GM19035 (cell line): ENCODE measurements around the gene C13orf46.
"Not testable (repeated sequence)": the region's sequence is repeated elsewhere in the genome, so short reads cannot be mapped to it uniquely, and the experiment has no call there.

Source experiments
- ATAC-seq: cut with Tn5 transposase; IDR thresholded peaks from one replicate; pipeline ENCODE4 v1.9.1; 2021; ENCODE audit not compliant: unreplicated experiment

C13orf46 gene

DNA sequence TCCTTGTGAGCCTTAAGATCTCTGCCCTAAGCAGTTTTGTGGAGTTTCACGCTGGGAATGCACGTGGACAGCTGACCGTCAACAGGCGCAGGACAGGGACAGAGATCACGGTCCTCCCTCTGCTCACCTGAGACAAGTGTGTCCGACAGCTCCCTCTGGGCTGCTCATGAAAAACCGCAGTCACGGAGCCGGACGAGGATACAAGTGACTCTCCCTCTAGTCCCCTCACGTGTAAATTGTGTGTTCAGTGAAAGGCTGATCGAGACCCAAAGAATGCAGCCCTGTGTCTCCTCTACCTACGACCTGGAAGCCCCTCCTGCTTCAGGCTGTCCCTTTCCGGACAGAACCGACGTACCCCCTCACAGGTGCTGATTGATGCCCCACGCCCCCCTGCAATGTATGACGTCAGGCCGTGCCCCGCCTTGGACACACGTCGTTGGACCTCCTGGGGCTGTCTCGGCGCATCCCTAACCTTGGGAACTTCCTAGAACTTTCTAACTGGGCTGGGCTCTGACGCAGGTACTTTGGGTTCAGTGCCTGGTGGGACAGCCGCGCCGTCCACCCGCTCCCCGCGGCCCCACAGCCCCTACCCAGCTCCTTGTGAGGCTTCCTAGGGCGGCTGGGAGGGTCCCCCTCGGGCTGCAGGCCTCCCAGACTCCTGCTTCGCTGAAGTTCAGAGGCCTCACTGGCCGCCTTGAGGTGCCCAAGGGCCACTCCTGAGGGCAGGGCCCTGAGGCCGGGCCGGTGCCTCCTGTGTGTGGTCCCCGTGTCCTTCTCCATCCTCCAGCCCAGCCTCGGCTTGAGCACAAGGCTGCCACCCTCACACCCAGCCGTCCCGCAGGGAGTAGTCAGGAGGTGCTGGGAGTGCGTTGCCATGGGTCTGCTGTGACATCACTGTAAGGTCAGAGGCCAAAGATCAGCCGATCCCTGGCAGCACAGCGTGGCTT, at the start of gene C13orf46:
Gene C13orf46 (minus strand): TSS at position 859 of the 947 bp plus-strand sequence. CDS start 79 bp downstream, at position 780.
- no peak for ATAC-seq

DNA sequence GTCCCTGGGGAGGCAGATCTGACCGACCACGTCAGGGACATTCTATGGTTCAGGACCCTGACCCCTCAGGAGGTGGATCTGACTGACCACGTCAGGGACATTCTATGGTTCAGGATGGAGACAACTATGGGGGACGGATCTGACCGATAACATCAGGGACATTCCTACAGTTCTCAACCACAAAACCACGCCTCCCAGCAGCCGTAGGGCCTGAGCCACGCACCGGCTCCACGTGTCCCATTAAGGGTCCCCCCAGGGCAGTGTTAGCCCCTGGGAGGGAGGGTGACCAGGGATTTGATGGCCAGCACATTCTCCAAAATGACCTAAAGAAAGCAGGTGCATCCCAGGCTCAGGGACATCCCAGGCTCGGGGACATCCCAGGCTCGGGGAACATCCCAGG, 49.0 kb upstream of the C13orf46 start:
- no peak for ATAC-seq

DNA sequence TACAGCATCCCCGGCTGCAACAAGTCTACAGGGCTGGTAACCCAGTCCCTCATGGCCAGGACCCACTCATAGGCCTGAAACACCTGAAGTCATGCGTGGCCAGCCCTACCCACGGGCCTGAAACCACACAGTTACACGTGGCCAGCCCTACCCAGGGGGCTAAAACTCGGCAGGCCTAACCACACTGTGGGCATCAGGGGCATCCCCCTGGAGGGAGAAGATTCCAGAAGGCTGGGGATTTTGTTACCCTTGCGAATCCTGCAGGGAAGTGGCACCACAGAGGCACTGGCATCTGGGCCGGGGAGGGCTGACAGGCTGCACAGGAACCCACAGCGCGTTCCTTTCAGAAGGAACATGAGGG, 48.4 kb upstream of the C13orf46 start:
- no peak for ATAC-seq

DNA sequence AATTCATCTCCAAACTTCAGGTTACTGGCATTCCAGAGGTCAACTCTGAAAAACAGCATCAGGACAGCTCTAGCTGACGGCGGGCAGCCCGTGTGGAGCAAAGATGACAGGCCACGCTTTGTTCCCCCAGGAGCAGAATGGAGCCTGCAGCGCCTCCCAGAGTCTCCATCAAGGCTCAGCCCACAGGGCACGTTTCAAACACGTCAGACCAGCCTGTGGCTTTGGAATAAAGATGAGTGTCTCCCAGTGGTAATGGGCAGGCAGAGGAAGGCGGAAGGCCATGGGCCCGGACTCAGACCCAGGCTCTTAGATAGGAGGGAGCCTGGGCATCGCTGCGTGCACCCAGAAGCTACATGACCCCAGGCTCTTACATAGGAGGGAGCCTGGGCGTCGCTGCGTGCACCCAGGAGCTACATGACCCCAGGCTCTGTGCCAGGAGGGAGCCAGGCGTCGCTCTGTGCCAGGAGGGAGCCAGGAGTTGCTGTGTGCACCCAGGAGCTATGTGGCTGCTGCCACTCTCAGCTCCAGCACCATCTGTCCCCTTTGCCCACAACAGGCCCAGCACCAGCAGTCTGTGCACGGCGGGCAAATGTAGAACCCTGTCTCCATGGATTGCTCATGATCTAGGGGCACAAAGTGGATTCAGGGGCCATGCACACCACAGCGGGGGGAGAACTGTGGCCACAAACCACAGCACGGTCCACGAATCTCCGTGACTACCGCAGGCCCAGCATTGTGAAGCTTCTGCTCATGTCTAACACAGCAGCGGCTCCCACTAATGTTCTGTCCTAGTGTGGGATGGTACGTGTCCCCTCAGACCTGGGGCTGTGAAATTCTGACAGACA, 47.8 kb upstream of the C13orf46 start:
- ATAC-seq: no peak

DNA sequence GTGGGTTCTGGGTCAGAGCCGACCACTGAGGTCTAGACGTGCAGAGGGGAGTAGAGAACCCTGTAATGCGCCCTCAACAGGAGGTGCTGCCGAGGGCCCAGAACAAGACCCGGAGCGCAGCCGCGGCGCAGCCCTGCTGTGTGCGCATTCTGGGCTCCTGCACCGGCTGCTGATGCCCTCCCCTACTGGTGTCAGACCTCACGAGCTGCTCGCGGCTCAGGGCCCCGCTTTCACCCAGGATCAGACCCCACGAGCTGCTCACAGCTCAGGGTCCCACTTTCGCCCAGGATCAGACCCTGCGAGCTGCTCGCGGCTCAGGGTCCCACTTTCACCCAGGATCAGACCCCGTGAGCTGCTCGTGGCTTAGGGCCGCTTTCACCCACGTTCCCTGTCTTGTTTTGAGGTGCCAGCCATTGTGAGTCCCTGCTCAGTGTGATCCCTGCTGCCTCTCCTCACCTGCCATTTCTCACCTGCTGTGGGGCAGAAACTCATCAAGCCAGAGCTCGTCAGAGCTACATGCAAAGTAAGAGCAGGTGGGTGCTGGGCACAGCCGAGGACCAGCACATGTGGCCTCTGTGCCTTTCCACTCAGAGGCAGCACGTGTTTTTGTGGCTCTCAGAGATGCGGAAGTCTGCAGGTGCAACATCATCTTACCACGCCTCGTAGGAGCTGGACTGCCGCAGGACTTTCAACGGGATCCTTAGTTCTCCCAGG, 47.0 kb upstream of the C13orf46 start:
- ATAC-seq: no peak

DNA sequence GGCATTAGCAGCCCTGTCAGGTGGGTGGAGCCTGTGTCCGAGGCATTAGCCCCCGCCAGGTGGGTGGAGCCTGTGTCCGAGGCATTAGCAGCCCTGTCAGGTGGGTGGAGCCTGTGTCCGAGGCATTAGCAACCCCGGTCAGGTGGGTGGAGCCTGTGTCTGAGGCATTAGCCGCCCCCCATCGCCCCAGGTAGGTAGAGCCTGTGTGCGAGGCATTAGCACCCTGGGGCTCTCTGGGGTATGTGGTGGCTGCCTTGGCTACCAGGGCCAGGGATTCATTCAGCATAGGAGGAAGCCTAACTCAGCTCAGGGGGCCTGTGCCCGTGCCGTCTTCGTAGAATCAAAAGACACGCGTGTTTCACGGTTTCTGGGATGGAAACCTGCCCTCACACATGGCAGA, 46.3 kb upstream of the C13orf46 start:
- not testable (repeated sequence) for ATAC-seq

DNA sequence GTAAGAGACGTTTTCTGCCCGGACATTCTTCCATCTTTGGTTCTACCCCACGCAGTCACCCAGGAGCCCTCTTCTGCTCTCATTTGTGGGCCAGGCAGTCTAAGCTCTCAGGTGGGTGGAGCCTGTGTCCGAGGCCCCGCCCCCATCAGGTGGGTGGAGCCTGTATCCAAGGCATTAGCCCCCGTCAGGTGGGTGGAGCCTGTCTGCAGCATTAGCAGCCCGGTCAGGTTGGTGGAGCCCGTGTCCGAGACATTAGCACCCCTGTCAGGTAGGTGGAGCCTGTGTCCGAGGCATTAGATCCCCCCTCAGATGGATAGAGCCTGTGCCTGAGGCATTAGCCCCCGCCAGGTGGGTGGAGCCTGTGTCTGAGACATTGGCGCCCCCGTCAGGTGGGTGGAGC, 45.5 kb upstream of the C13orf46 start:
- ATAC-seq: no peak

DNA sequence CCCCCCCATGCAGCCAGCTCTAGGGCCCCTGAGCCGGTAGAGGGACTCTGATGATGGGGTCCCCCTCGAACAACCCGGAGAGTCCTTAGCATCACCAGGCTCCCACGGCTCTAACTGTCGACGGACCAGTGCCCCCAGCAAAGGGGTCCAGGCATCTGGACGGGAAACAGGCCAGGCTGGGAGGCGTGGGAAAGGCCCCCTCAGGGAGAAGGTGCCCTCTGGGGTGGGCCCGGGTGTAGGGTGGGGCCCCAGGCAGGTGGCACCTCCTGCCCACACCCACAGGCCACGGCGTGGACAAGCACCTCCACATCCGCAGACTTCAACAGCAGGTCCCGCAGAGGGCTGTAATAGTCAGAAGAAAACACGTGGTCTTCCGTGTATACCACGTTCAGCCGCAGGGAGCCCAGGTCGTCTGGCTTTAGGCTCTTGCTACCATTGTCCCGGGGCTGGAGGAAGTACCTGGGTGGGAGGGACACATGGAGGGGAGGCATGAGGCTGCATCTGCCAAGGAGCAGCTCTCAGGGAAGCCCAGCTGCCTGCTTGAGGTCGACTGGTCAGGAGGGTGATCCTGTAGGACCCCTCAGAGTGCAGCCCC, 44.7 kb upstream of the C13orf46 start:
- ATAC-seq: no peak

DNA sequence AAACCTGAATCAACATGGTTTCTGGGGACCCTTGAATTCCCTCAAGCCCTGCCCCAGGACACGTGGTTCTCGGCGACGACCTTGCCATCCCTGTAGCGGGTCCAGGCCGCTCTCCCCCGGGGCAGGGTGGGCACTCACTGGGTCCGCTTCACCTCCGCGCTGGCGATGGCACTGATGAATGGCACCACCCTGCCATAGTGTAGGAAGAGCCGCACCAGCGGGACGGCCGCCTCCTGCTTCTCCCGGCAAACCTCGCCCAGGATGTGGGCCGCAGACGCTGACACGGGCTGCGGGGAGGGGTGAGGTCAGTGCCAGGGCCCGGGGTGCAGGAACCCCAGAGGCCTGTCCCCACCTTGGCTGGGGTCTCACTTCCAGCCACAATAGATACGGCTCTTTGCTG, 44.1 kb upstream of the C13orf46 start:
- no peak for ATAC-seq

DNA sequence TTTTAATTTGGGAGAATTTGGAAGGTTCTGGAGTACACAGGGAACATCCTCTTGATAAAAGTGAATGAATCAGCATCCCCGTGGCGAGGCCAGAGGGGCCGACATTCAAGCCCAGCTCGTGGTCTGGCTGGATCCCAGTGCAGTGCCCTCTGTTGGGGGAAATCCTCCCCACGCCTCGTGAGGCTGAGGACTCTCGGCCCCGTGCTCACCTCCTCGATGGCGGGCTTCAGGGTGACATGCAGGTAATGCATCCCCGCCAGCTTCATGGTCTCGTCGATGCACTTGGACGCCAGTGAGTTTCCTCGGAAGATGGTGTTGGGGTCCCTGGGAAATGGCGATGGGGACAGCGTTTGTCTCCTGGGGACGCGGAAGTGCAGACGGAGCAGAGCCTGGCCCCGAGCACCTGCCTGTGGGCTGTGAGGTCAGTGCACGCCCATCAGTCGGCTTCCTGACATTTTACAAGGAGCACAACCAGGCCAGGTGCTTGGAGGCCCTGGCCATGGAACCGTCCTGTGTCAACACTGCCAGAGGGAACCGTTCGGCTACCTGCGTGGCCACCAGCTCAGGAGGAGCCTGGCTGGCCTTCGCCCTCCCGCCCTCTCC, 43.3 kb upstream of the C13orf46 start:
- no peak for ATAC-seq

DNA sequence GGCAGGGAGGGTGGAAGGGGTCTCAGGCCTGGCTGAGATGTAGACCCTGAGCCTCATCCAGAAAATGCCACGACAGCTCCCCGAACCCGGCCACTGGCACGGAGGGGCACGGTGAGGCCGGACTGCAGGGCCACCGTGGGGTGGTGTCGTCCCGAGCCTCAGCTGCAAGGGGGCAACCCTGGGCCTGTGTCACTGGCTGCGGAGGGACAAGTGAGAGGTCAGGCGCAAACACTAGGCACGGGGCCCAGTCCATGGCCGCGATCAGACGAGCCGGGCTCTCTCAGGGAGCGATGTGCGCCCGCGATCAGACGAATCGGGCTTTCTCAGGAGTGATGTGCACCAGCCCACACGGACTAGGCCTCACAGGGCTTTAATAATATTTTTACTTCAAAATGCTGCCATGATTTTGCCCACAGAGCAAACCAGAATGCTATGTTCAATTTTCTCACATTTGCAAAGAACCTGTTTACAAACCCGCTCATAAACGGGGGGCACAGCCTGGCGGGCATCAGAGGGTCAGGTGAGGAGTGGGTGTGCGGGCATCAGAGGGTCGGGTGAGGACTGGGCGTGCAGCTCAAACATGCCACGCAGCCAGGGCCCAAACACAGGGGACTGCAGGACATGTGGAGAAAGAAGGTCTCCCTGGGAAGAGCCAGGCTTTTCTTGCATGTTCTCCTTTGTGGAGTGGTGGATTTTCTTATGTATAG, 42.6 kb upstream of the C13orf46 start:
- no peak for ATAC-seq

DNA sequence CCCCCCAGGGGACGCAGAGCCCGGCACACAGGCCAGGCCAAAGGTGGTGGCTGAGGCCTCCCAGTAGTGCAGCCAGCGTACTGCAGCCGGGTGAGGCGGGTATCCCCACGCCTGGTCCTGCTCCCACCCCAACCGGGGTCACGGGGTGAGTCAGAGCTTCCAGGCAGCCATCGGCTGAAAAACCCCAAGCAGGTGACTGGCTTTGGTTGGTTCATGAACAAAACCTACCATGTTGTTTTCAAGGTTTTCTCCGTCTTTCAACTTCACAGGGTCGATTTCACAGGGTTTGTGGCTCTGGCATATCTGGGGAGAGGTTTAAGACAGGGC, 42.1 kb upstream of the C13orf46 start:
- no peak for ATAC-seq

DNA sequence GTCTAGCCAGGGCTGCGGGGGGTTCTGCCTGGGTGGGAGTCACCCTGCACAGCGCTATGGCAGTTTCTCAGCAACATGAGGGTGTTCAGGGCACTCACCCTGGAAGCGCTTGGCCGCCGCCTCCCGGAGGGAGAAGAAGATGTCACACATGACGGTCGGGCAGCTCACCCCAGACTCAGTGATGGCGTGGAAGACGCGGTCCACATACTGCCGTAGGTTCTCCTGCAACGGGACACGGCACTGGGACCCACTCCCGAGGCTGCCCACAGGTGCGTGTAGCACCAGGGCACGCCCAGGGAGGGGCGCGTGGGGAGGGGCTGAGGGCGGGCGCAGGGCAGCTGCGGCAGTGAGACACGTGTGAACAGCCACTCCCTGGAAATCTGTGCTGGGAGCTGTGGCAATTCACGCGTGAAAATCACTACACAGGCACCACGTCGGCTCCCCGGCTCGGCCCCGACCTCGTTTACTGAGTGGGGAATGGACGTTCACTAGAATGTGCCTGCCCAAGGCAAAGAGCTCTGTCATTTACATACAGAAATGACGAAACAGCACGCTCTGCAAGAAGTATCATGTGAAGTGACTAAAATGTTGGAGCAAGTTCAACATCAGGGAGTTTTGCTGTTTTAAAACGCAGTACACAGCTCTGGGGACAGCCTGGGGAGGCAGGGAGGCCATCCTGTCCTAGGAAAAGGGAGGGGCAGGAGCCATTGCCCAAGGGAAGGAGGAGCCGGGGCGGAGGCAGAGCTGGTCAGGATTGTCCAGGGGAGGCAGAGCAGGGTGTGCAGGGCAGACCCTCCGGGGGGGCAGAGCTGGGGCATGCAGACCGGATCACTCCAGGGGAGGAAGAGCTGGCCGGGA, 41.5 kb upstream of the C13orf46 start:
- ATAC-seq: no peak

DNA sequence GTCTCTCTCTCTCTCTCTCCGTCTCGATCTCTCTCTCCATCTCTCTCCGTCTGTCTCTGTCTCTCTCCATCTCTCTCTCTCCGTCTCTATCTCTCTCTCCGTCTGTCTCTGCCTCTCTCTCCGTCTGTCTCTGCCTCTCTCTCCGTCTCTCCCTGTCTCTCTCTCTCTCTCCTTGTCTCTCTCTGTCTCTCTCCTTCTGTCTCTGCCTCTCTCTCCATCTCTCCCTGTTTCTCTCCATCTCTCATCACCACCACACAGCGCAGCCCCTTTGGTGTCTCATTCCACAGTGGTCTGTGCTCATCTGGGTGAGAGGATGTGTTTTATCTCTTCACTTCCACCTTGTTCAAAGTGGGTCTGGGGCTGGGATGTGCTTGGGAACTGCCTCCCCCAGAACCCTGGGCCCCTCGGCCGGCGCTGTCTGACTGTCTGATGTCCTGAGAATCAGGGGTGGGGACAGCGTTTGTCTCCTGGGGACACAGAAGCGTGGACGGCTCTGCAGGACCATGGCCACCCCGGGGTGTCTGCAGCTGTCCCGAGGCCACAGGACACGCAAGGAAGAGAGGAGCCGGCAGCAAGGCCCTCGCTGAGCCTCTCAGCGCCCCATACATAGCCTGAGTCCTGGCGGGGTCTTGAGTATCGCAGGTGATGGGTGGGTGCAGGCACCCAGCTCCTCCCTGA, 40.2 kb upstream of the C13orf46 start:
- no peak for ATAC-seq

DNA sequence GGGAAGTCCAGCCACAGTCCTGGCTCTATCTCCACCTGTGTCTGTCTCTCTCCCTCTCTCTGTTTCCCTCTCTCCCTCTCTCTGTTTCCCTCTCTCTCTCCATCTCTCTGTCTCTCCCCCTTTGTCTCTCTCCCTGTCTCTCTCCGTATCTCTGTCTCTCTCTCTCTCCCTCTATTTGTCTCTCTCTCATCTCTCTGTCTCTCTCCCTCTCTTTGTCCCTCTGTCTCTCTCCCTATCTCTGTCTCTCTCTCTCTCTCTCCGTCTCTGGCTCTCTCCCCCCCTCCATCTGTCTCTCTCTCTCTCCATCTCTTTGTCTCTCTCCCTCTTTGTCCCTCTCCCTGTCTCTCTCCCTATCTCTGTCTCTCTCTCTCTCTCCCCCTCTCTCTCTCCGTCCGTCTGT, 39.5 kb upstream of the C13orf46 start:
- no peak for ATAC-seq

DNA sequence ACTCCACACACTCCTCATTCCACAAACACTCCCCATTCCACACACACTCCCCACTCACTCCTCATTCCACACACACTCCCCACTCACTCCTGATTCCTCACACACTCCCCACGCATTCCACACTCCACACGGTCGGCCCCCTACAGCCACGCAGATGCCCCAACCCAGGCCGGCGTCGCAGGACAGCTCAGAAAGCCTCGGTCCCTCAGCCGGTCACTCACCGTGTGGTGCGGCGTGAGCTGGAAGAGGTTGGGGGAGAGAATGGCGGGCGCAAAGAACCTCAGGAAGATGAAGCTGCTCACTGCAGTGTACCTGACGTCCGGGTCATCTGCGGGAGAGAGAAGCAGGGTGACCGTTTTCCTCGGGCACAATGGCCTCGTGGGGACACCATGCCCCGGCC, 39.0 kb upstream of the C13orf46 start:
- no peak for ATAC-seq

DNA sequence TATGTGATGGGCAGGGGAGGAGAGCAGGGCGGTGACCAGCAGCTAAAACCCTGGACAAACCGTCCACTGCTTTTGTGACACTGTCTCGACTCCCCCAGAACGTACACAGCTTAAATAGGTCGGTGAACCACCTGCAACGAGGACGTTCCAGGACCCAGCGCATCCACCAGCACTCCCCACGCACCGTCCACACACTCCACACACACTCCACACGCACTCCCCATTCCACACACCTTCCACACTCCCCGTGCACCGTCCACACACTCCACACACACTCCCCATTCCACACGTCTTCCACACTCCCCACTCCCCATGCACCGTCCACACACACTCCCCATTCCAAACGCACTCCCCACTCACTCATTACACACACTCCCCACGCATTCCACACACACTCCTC, 38.3 kb upstream of the C13orf46 start:
- no peak for ATAC-seq

DNA sequence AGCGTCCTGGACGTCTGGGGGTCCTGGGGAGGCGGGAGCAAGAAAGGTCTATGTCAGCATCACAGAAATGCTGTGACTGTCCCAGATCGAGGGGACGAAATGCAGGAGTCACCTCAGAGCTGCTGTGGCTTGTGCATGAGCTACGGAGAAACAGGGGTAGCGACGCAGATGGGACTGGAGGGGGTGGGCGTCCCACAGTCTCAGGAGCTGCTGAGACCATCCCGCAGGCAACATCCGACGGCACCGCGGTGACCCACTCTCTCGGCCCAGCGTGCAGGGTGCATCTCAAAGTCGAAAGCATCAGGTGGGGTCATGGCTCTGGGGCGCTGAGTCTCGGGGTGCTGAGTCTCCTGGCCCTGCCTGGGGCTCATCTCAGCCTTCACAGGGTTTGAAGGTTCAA, 37.4 kb upstream of the C13orf46 start:
- no peak for ATAC-seq
